Breast epithelium (tissue), 4 donors: ENCODE data around the gene ANLN. TPM values are rescaled to one million over a fixed set of nuclear protein-coding genes. Genes with fewer than 3 reads are reported as not detected.
"Not testable (repeated sequence)": the region's sequence is repeated elsewhere in the genome, so short reads cannot be mapped to it uniquely, and the experiment has no call there.

Source experiments
- DNase-seq, 2 donors: peaks; one replicate each; pipeline ENCODE4 v3.0.0-alpha.2; 2019; ENCODE audit warnings: low spot score in 2 of 2
- H3K27ac ChIP-seq, 2 donors: fragments of 200-600 bp; sonication (generic) in 1 of 2; one replicate each; pipeline ENCODE4 v1.5.1; 2016 to 2019; ENCODE audit warnings: mild to moderate bottlenecking in 1 of 2
- H3K27me3 ChIP-seq, 2 donors: fragments of 200-600 bp; sonication (generic) in 1 of 2; one replicate each; pipeline versions ENCODE4 v1.5.1 to v1.6.0; 2017 to 2019; ENCODE audit warnings: control low read depth in 1 of 2, mild to moderate bottlenecking in 1 of 2
- H3K36me3 ChIP-seq: fragments of 200-600 bp; one replicate; pipeline ENCODE4 v1.5.1; 2019
- H3K4me1 ChIP-seq, 2 donors: fragments of 200-600 bp; sonication (generic); one replicate each; pipeline ENCODE4 v1.5.1; 2016 to 2019; ENCODE audit warnings: control low read depth in 1 of 2
- H3K4me3 ChIP-seq, 3 donors: fragments of 200-600 bp; sonication (generic); 1 replicate in 2 of 3; 2 replicates in 1 of 3; pipeline ENCODE4 v1.5.1; 2016 to 2019; ENCODE audit warnings: mild to moderate bottlenecking in 3 of 3, moderate library complexity in 2 of 3
- H3K9me3 ChIP-seq, 2 donors: fragments of 200-600 bp; sonication (generic) in 1 of 2; one replicate each; pipeline ENCODE4 v1.5.1; 2016 to 2019; ENCODE audit warnings: control low read depth in 1 of 2
- CTCF ChIP-seq, 3 donors: fragments of 450-650 bp; IDR thresholded peaks; one replicate each; pipeline ENCODE4 v1.5.1; 2016 to 2017; ENCODE audit warnings: antibody characterized with exemption in 3 of 3, mild to moderate bottlenecking in 3 of 3, moderate library complexity in 3 of 3
- POLR2A ChIP-seq: fragments of 450-650 bp; IDR thresholded peaks from one replicate; pipeline ENCODE4 v1.6.1; 2016; ENCODE audit warnings: antibody characterized with exemption, mild to moderate bottlenecking, moderate library complexity
- POLR2AphosphoS5 ChIP-seq, 3 donors: sonication (generic); formaldehyde crosslinking; IDR thresholded peaks; one replicate each; pipeline ENCODE4 v1.6.1; 2017; ENCODE audit warnings: antibody characterized with exemption in 3 of 3
- intact Hi-C: fragments of 100-400 bp; cut with DNase I; formaldehyde crosslinking; loops from one replicate; pipeline ENCODE4 v1.15.1; 2023; ENCODE audit warnings: low total_unique reads
- total RNA-seq, 3 donors: library from RNA; depleted of rRNA; stranded (reverse); fragments of >200 nt; gene quantifications; one replicate each; pipeline ENCODE4 v1.1.0, GENCODE V29; 2016

ANLN gene
- total RNA-seq, 3 donors from 2014 or later: 2.3 to 5.4 (median 5.0) TPM

- Histone ChIP-seq H3K4me1 (no peaks in the 10 kb centered on the region), H3K4me3 (no peak overlapping the region), H3K36me3 (no peaks in the 10 kb centered on the region), H3K9me3 (no peaks in the 10 kb centered on the region), H3K27ac (no peak overlapping the region), H3K27me3 (peaks cover 0 to 7% of the 10 kb centered on the region in 2 donors)
- no peak for DNase-seq
- TF ChIP-seq CTCF (IDR thresholded peaks at IDR 0.05) (no peak), POLR2AphosphoS5 (IDR thresholded peaks at IDR 0.05) (no peak), POLR2A (no peak)
- intact Hi-C loops: no loop called here
Observed at GRCh38 chr7:36496576-36496975, 106.9 kb downstream of the ANLN start.

DNA sequence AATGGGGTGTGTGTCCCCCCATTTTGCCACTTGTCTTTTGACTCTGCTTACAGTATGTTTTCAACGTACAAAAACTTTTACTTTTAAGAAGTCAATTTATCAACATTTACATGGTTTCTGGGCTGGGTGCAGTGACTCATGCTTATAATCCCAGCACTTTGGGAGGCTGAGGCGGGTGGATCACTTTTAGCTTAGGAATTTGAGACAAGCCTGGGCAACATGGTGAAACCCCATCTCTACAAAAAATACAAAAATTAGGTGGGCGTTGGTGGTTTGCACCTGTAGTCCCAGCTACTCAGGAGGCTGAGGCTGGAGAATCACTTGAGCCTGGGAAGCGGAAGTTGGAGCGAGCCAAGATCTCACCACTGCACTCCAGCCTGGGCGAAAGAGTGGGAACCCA is 107.5 kb downstream of the ANLN start:
- H3K4me1 ChIP-seq, intact Hi-C loops, H3K27ac ChIP-seq, DNase-seq, H3K27me3 ChIP-seq, H3K36me3 ChIP-seq, H3K9me3 ChIP-seq, H3K4me3 ChIP-seq: not testable (repeated sequence)

DNA sequence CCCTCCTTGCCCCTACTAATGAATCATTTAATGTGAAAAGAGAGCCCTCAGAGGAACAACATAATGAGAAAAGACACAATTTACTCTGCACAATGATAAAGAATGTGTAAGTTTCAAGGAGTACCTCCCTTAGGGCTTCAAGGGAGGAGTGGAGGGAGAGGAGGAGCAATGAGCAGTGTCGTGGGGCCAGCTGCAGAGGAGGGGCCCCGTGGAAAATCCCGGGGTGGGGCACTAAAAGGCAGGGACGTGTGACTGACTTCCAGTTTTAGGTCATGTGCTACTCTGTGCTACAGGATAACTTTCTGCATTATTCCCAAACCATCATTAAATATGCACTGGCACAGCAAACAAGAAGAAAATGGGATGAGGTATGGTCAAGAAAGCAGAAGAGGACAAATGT is 108.1 kb downstream of the ANLN start:
- H3K27me3 ChIP-seq: peaks cover 0 to 7% of the 10 kb centered on the region in 2 donors
- intact Hi-C loops: no loop called here
- no peaks in the 10 kb centered on the region for H3K4me1 ChIP-seq
- H3K9me3 ChIP-seq: no peaks in the 10 kb centered on the region
- DNase-seq: no peak
- H3K36me3 ChIP-seq: no peaks in the 10 kb centered on the region
- H3K4me3 ChIP-seq: no peak overlapping the region
- no peak overlapping the region for H3K27ac ChIP-seq
- TF ChIP-seq POLR2A: no peak
- TF ChIP-seq POLR2AphosphoS5 (IDR thresholded peaks at IDR 0.05): no peak
- no peak for TF ChIP-seq CTCF (IDR thresholded peaks at IDR 0.05)

Other genes starting within 250 kb of the ANLN start
- 10 to 100 TPM in 2 of 3 donors, 1 to 10 TPM in 1; 6.4 to 32.5 (median 10.5) TPM for gene EEPD1, start 236.6 kb upstream of the ANLN start, total RNA-seq